ENCODE measurements around the gene ARHGDIB. TPM values are rescaled to one million over a fixed set of nuclear protein-coding genes. Genes with fewer than 3 reads are reported as not detected.
A peak's percentile ranks its signal among the peaks of the same experiment; 100 is the strongest.

Gene ARHGDIB
- total and polyA plus RNA-seq, 2 experiments from 2014 or later: 0.89 TPM; not detected in 1

DNA sequence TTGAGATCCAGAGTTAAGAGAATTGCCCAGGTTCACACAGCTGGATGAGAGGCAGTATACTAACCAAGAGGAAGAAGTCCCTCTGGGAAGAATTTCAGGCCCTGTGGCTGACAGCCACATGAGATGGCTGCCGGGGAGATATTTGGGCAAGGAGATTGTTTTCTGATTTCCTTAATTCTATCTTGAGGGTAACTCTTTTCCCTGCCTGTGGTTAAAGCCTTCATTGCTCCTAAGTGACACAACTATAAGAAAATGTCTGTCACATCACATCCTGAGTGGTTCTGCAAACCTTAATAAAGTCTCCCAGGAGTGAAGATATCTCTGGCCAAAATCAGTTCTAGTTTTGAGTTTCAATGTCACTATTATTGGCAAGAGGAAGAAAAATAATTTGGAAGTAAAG is 9.6 kb downstream of the ARHGDIB start (continued):
- no peak for TF ChIP-seq CTCF (conservative IDR thresholded peaks at IDR 0.05; ENCODE audit: low read depth in 2 of 2)
- no peak for TF ChIP-seq EZH2phosphoT487 (IDR thresholded peaks at IDR 0.05; ENCODE audit: unreplicated experiment)
- no peak for TF ChIP-seq ZNF331 (CRISPR knock-in tag; IDR thresholded peaks at IDR 0.05; ENCODE audit: low read depth)

DNA sequence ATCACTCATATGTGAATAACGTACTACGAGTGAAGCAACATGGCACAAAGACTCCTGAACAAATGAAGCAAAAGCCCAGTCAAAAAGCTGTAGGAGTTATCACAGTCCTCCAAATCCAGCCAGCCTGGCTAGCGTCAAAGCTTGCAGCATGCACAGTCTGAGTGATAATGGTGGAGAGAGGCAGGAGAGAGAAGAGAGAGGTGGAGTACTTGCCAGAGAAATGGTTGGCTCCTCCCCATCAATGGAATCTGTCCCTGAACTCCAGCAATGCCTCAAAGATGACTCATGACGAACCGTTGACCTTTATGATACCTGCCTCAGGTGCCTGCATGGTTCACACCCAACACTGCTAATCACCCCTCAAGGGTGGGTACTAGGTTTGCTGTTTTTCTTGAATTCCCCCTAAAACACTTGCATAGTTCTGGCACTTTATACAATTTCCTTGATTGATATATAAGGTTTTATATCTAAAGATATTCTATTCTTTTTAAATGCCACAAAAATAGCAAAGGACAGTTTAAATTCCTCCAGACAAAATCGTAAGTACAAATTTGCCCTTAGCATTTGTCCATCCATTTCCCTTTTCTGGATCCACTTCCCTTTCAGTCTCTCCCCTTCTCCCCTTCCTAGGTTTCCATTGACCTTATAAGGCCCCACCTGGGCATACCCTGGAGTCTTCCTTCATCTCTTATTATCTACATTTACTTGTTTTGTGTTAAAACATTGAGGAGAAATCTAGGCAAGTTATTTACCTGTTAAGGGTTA is 10.2 kb downstream of the ARHGDIB start:
- no peaks in the 10 kb centered on the region for H3K36me3 ChIP-seq (ENCODE audit: insufficient read depth)
- H3K79me2 ChIP-seq (replicated peaks; ENCODE audit: insufficient read depth): no peaks in the 10 kb centered on the region
- no peaks in the 10 kb centered on the region for H3F3A ChIP-seq (replicated peaks; ENCODE audit: low read depth)
- no peaks in the 10 kb centered on the region for H3K27me3 ChIP-seq (ENCODE audit: insufficient read depth)
- no peaks in the 10 kb centered on the region for H4K20me1 ChIP-seq (replicated peaks; ENCODE audit: insufficient read depth)
- H3K27me3 Mint-ChIP-seq (ENCODE audit: insufficient read depth, low read depth, poor library complexity): no peaks in the 10 kb centered on the region
- H2AFZ ChIP-seq: no peak overlapping the region
- no peaks in the 10 kb centered on the region for H3K9me3 Mint-ChIP-seq
- no peak overlapping the region for H3K27ac Mint-ChIP-seq
- no peaks in the 10 kb centered on the region for H3K9me2 ChIP-seq (ENCODE audit: insufficient read depth)
- no peaks in the 10 kb centered on the region for H3K36me3 Mint-ChIP-seq (ENCODE audit: low read depth)
- TF ChIP-seq ZNF114 (CRISPR knock-in tag; IDR thresholded peaks at IDR 0.05) (no peak), POLR2AphosphoS5 (IDR thresholded peaks at IDR 0.05; ENCODE audit: low read depth) (no peak), JUNB (IDR thresholded peaks at IDR 0.05; ENCODE audit: unreplicated experiment) (no peak), CREB1 (CRISPR knock-in tag; IDR thresholded peaks at IDR 0.05; ENCODE audit: low read depth) (no peak)
- TF ChIP-seq, protein P1, sequence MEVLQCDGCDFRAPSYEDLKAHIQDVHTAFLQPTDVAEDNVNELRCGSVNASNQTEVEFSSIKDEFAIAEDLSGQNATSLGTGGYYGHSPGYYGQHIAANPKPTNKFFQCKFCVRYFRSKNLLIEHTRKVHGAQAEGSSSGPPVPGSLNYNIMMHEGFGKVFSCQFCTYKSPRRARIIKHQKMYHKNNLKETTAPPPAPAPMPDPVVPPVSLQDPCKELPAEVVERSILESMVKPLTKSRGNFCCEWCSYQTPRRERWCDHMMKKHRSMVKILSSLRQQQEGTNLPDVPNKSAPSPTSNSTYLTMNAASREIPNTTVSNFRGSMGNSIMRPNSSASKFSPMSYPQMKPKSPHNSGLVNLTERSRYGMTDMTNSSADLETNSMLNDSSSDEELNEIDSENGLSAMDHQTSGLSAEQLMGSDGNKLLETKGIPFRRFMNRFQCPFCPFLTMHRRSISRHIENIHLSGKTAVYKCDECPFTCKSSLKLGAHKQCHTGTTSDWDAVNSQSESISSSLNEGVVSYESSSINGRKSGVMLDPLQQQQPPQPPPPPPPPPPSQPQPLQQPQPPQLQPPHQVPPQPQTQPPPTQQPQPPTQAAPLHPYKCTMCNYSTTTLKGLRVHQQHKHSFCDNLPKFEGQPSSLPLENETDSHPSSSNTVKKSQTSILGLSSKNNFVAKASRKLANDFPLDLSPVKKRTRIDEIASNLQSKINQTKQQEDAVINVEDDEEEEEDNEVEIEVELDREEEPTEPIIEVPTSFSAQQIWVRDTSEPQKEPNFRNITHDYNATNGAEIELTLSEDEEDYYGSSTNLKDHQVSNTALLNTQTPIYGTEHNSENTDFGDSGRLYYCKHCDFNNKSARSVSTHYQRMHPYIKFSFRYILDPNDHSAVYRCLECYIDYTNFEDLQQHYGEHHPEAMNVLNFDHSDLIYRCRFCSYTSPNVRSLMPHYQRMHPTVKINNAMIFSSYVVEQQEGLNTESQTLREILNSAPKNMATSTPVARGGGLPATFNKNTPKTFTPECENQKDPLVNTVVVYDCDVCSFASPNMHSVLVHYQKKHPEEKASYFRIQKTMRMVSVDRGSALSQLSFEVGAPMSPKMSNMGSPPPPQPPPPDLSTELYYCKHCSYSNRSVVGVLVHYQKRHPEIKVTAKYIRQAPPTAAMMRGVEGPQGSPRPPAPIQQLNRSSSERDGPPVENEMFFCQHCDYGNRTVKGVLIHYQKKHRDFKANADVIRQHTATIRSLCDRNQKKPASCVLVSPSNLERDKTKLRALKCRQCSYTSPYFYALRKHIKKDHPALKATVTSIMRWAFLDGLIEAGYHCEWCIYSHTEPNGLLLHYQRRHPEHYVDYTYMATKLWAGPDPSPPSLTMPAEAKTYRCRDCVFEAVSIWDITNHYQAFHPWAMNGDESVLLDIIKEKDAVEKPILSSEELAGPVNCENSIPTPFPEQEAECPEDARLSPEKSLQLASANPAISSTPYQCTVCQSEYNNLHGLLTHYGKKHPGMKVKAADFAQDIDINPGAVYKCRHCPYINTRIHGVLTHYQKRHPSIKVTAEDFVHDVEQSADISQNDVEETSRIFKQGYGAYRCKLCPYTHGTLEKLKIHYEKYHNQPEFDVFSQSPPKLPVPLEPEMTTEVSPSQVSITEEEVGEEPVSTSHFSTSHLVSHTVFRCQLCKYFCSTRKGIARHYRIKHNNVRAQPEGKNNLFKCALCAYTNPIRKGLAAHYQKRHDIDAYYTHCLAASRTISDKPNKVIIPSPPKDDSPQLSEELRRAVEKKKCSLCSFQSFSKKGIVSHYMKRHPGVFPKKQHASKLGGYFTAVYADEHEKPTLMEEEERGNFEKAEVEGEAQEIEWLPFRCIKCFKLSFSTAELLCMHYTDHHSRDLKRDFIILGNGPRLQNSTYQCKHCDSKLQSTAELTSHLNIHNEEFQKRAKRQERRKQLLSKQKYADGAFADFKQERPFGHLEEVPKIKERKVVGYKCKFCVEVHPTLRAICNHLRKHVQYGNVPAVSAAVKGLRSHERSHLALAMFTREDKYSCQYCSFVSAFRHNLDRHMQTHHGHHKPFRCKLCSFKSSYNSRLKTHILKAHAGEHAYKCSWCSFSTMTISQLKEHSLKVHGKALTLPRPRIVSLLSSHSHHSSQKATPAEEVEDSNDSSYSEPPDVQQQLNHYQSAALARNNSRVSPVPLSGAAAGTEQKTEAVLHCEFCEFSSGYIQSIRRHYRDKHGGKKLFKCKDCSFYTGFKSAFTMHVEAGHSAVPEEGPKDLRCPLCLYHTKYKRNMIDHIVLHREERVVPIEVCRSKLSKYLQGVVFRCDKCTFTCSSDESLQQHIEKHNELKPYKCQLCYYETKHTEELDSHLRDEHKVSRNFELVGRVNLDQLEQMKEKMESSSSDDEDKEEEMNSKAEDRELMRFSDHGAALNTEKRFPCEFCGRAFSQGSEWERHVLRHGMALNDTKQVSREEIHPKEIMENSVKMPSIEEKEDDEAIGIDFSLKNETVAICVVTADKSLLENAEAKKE (CRISPR knock-in tag; IDR thresholded peaks at IDR 0.05): no peak
- no peak overlapping the region for H3K27ac ChIP-seq (ENCODE audit: low read depth)
- no peak overlapping the region for H3K4me3 ChIP-seq
- H3K4me3 Mint-ChIP-seq: no peak overlapping the region
- H3K4me1 ChIP-seq (ENCODE audit: insufficient read depth): no peaks in the 10 kb centered on the region; the same call in 1 of the 2 replicates
- peaks cover 16% of the 10 kb centered on the region for H3K4me1 Mint-ChIP-seq
- ATAC-seq (no peak), DNase-seq (ENCODE audit: low spot score) (peak; percentile 42)
- H3K4me2 ChIP-seq: no peak overlapping the region
